ENCODE results near the gene MGMT.
A peak's percentile ranks its signal among the peaks of the same experiment; 100 is the strongest.

MGMT gene

DNA sequence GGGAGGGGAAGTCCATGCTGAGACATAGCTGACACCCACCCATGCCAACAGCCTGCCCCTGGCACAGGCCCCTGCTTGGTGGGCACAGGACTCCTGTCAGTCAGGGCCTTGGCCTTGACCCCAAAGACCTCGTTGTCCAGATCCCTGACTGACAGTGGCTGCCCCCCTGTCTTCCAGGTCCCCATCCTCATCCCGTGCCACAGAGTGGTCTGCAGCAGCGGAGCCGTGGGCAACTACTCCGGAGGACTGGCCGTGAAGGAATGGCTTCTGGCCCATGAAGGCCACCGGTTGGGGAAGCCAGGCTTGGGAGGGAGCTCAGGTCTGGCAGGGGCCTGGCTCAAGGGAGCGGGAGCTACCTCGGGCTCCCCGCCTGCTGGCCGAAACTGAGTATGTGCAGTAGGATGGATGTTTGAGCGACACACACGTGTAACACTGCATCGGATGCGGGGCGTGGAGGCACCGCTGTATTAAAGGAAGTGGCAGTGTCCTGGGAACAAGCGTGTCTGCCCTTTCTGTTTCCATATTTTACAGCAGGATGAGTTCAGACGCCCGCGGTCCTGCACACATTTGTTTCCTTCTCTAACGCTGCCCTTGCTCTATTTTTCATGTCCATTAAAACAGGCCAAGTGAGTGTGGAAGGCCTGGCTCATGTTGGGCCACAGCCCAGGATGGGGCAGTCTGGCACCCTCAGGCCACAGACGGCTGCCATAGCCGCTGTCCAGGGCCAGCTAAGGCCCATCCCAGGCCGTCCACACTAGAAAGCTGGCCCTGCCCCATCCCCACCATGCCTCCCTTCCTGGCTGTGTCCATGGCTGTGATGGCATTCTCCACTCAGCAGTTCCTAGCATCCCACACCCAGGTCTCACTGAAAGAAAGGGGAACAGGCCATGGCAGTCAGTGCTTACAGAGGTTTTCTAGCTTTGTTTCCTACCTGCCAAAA lies 299.8 kb downstream of the MGMT start:
- DNase-seq = no peak

- DNase-seq = no peak
Observed at GRCh38 chr10:129767751-129768150, 300.7 kb downstream of the MGMT start.

DNA sequence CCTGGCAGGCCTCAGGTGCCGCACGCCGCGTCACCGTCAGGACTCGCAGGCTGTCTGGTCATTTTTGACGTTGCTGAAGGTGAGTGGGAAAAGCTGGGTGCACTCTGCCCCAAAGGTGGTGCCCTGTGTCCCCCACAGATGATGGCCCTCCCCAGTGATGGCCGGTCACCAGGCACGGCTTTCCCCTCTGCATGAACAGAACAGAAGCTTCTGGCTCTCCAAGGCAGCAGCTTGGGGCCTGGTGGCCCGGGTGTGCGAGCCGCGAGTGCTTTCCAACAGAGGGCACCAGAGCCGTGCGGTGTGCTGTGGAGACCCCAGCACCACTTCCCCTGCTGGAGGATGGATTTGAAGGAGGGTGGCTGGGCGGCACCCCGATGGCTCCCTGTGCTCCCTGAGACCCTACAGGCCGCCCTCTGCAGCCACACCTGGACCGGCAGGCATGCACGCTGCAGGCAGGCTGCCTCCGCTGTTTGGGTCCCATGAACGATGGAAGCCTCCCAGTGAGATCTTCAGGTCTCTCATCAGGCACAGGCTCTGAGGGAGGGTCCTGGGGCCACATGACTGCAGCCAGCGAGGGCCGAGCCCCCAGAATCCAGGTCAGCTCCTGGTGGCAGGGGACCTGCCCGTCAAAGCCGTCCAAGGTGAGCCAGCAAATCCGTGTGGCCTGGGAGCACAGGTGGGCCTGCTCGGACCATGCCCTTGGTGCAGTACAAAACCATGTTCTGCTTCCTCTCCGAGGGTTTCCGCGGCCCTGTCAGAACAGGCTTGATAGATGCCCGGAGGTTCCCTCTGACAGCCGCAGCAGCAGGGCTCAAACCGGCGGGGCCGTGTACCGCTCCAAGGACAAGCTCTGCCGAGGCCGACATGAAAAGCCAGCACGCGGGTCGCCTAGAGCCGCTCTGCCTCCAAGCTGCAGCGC lies 301.7 kb downstream of the MGMT start:
- peak; percentile 19 for DNase-seq

DNA sequence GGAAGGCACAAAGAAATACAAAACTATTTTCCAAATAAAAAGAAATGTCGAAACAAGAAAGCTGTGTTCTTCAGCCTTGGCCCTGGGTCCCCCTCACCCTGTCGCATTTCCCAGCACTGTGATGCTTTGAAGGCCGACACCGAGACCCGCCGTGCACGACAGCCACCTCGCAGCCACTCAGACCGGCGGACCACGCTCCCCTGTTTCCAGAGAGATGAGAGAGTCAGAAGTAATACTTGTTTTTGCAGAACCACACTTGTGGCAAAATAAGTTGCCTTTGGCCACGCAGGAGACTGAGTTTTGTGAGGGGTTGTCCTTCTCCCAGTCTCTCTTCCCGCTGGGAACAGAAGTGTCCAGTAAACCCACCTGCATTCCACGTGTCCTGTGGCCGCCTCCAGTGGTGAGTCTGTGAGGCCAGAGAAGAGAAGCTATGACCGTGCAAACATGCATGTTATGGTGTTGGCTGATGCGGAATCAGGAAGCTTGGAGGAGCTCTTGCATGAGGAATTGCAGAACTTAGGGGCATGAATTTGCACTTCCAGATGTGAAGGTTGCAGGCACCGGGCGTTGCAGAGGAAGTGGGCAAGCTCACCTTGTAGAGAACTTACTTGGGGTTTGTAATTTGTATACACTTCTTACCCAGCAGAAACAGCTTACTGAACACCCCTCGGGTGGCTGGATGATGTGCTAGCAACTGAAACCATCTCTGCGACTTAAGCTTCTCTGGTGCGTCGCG lies 302.5 kb downstream of the MGMT start:
- peak; percentile 22 for DNase-seq

- no peak for DNase-seq
Observed at GRCh38 chr10:129770286-129770685, 303.2 kb downstream of the MGMT start.

- no peak for DNase-seq
Observed at GRCh38 chr10:129771024-129771423, 304.0 kb downstream of the MGMT start.

DNA sequence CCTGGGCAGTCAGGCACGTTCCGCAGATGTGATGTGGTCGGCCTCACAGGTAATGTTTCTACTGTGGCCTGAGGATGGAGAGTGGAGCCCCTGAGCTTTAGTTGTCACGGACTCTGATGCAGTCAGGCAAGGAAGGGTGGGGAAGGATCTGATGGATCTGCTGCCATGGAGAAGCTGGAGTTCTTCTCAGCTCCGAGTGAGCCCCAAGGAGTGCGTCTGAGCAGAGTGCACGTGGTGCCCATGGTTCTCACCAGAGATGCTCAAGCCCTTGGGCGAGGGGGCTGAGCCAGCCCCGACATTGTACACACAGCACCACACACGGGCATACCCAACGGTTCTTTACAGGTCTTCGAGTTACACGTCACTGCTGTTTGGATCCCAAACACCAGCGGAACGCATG lies 304.5 kb downstream of the MGMT start:
- no peak for DNase-seq

GRCh38 chr10:129771991-129772431 lies 305.0 kb downstream of the MGMT start:
- no peak for DNase-seq

GRCh38 chr10:129772468-129773358 lies 305.7 kb downstream of the MGMT start:
- no peak for DNase-seq

GRCh38 chr10:129773359-129773990 lies 306.4 kb downstream of the MGMT start:
- DNase-seq = no peak

GRCh38 chr10:129774082-129774735 lies 307.2 kb downstream of the MGMT start:
- DNase-seq = no peak

GRCh38 chr10:129774736-129775401 lies 307.8 kb downstream of the MGMT start:
- no peak for DNase-seq

DNA sequence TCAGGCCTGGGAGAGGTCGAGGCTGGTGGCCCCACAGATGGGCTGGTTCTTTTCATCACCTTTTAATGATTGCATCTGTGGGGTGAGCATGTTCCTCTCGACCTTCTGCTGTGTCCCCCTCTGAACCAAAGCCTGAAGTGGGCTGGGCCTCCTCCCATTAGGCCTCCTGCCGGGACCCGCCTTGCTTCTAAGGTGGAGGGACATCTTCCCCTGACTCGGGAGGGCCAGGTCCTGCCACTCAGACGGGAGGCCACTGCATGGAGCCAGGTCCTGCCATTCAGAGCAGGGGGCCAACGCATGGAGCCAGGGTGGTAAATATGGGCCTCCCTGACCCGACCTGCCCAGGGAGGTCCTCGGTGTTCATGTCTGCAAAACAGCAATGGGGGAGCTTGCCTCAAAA lies 308.6 kb downstream of the MGMT start:
- DNase-seq = no peak

GRCh38 chr10:129777687-129778086 lies 310.6 kb downstream of the MGMT start:
- no peak for DNase-seq

DNA sequence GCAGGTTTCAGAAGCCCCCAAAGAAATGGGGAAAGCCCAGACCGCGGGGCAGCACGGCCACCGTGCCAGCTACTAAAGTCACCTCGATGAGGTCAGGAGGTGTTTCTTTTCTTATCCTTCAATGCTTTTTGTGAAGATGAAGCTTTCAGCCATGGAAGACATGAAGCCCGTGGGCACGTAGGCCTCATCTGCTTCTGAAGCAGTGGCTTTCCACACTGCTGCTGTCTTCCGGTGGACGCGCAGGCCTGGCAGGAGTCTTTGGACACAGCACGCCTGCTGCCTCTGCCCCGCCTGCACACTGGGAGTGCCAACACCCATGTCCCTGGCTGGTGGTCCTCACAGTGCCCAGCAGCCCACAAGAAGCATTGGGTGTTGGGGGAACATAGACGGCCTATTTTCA lies 311.5 kb downstream of the MGMT start:
- DNase-seq = no peak

DNA sequence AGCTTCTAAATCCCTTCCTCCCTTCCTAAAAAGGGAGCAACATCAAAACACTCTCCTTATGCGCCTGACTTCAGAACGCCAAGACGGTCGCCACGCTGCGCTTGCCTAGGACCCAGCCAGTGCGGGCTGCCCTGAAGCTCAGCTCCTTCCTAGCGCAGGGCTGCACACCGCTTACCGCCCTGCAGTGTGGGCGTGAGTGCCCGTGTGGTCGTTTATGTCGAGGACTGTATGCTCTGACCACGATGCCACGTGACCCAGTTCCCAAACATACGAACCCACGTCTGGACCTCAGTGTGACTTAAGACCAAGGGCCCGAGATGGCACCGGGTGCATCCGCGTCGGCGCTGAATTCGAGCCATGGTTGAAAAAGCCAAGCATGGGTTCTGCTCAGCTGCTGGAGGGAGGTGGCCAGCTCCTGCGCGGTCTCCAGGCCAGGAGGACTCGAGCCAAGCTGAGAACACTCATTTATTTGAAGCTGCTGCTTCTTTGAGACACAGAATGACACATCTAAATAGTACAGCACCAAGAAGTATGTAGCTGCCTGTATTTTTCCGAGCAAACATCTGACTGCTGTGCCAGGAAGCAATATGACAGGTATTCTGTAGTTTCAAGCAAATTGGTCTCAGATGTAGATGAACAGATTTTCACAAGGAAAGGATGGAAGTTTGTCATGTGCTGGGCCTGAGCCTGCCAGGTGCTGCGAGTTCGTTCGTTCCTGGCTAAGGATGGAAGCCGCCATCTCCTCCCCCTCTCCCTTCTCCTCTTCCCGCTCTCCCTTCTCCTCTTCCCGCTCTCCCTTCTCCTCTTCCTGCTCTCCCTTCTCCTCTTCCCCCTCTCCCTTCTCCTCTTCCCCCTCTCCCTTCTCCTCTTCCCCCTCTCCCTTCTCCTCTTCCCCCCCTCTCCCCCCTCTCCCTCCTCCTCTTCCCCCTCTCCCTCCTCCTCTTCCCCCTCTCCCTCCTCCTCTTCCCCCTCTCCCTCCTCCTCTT lies 312.4 kb downstream of the MGMT start:
- no peak for DNase-seq

DNA sequence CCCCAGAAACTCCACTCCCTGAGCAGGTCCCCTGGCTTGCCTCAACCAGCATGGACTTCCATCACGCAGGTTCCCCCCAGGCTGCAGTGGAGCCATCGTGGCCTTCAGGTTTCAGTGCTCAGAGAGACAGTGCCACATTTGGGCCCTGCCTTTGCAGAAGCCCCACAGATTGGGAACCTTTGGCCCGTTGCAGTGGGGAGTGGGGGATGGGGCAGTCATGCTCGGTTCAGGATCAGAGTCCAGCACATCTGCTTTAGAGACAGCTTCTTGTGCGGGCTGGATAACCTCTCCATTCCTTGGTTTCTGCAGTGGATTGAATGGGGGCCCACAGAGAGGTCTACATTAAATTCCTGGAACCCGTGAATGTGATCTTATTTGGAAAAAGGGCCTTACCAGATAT lies 313.2 kb downstream of the MGMT start:
- no peak for DNase-seq

DNA sequence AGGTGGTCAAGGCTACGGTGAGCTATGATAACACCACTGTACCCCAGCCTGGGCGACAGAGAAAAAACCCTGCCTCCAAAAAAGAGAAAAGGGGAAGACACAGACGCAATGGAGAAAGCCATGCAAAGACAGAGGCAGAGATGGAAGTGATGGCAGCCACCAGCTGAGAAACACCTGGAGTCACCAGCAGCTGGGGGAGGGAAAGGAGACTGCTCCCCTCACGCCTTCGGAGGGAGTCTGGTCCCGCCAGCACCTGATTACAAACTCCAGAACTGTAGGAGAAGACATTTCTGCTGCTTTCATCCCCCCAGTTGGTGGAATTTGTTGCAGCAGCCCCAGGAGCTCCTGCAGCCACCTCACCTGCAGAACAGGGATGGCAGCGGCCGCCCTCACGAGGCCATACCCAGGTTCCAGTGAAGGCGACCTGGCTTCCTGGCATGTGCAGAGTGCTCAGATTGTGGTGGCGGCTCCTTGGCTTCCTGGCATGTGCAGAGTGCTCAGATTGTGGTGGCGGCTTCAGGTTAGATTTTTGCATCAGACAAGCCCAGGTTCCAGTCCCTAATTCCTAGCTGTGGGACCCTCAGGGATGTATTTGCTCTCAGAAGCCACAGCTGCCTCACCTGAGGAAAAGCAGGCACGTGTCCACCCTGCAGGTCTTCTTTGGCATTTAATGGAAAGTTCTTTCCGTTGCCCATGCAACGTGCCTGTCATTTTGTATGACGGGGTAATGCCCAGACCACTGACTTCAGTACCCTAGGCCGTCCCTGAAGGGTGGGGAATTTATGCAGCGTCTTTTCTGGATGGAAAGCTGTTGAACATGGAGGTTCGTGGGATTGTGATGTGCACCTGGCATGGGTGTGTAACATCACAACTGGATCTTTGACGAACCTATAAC lies 314.1 kb downstream of the MGMT start:
- no peak for DNase-seq
